Left ventricle myocardium inferior (tissue), 1 donor: ENCODE measurements around the gene SSNA1. TPM values are rescaled to one million over a fixed set of nuclear protein-coding genes. Genes with fewer than 3 reads are reported as not detected.

Experiments used
- DNase-seq: peaks from one replicate; pipeline ENCODE4 v3.0.0-alpha.2; 2020
- H3K27ac ChIP-seq: fragments of 200-600 bp; replicated peaks from 2 replicates; pipeline ENCODE4 v1.8.0; 2021
- H3K27me3 ChIP-seq: fragments of 200-600 bp; 2 replicates; pipeline ENCODE4 v1.8.0; 2021; ENCODE audit warnings: low read depth
- H3K36me3 ChIP-seq: fragments of 200-600 bp; 2 replicates; pipeline ENCODE4 v1.8.0; 2021
- H3K4me1 ChIP-seq: fragments of 200-600 bp; 2 replicates; pipeline ENCODE4 v1.8.0; 2021
- H3K4me3 ChIP-seq: fragments of 200-600 bp; 2 replicates; pipeline ENCODE4 v1.8.0; 2021; ENCODE audit warnings: mild to moderate bottlenecking, moderate library complexity
- H3K9me3 ChIP-seq: fragments of 200-600 bp; replicated peaks from 2 replicates; pipeline ENCODE4 v1.8.0; 2021
- CTCF ChIP-seq: fragments of 200-600 bp; IDR thresholded peaks from 2 replicates; pipeline ENCODE4 v1.8.0; 2021; ENCODE audit warnings: antibody characterized with exemption, mild to moderate bottlenecking, borderline replicate concordance
- intact Hi-C: fragments of 100-400 bp; cut with micrococcal nuclease; formaldehyde crosslinking; loops from one replicate; pipeline ENCODE4 v1.11.0; 2022
- total RNA-seq: library from RNA; stranded (reverse); fragmentation: NEBNext Ultra II Directional; extraction: Animal tissue kit (Norgen Biotek cat#: 25700); gene quantifications from one replicate; pipeline ENCODE4 v1.2.1, GENCODE V29; 2021
- donor health status: DM: no; HTN: yes; CAD: no; lungs with severe emphysema.

Gene SSNA1
- total RNA-seq, 1 donor from 2014 or later, result 72.3 TPM

GRCh38 chr9:137199411-137200121, 11.1 kb downstream of the SSNA1 start:
- H3K36me3 ChIP-seq, result no peaks in the 10 kb centered on the region
- H3K27ac ChIP-seq, result peak overlapping the region; percentile 92
- H3K9me3 ChIP-seq, result no peaks in the 10 kb centered on the region
- TF ChIP-seq CTCF, result no peak
- intact Hi-C loops, result no loop called here
- no peak for DNase-seq
- peaks cover 91% of the 10 kb centered on the region for H3K4me1 ChIP-seq
- peak overlapping the region; percentile 83 for H3K4me3 ChIP-seq
- H3K27me3 ChIP-seq, result no peaks in the 10 kb centered on the region

- Histone ChIP-seq H3K27ac (peak within 1 kb of the TSS; percentile 98), H3K27me3 (no peaks in the 10 kb centered on the region), H3K9me3 (no peaks in the 10 kb centered on the region), H3K4me1 (peaks cover 89% of the 10 kb centered on the region), H3K36me3 (no peaks in the 10 kb centered on the region), H3K4me3 (peak within 1 kb of the TSS; percentile 83)
- DNase-seq, result peak; percentile 100
- intact Hi-C loops, result no loop called here
- TF ChIP-seq CTCF, result no peak
These were observed 12.1 kb downstream of the SSNA1 start, which contains the start of gene TPRN for GRCh38 chr9:137200311-137201204. Gene TPRN, minus strand, starts transcription at chr9:137200741. Its CDS starts 30 bp downstream, at chr9:137200711.

- Histone ChIP-seq H3K36me3 (no peaks in the 10 kb centered on the region), H3K27ac (peak overlapping the region; percentile 98), H3K4me1 (peaks cover 89% of the 10 kb centered on the region), H3K27me3 (no peaks in the 10 kb centered on the region), H3K4me3 (peak overlapping the region; percentile 83), H3K9me3 (no peaks in the 10 kb centered on the region)
- TF ChIP-seq CTCF, result no peak
- intact Hi-C loops, result no loop called here
- no peak for DNase-seq
These were observed 12.9 kb downstream of the SSNA1 start for GRCh38 chr9:137201205-137201868.

GRCh38 chr9:137202966-137203365, 14.5 kb downstream of the SSNA1 start:
- Histone ChIP-seq H3K4me3 (peak overlapping the region; percentile 91), H3K27ac (no peak overlapping the region), H3K27me3 (no peaks in the 10 kb centered on the region), H3K9me3 (no peaks in the 10 kb centered on the region), H3K4me1 (peaks cover 80% of the 10 kb centered on the region), H3K36me3 (no peaks in the 10 kb centered on the region)
- DNase-seq, result no peak
- intact Hi-C loops, result no loop called here
- no peak for TF ChIP-seq CTCF

- Histone ChIP-seq H3K4me1 (peaks cover 63% of the 10 kb centered on the region), H3K27ac (peak overlapping the region; percentile 94), H3K4me3 (peak overlapping the region; percentile 91), H3K36me3 (no peaks in the 10 kb centered on the region), H3K9me3 (no peaks in the 10 kb centered on the region), H3K27me3 (no peaks in the 10 kb centered on the region)
- DNase-seq, result no peak
- TF ChIP-seq CTCF, result no peak
- intact Hi-C loops, result no loop called here
These were observed 16.3 kb downstream of the SSNA1 start for GRCh38 chr9:137204731-137205125.
